Body of pancreas (tissue), 4 donors: Measurements from ENCODE around the gene C3orf52.

Source experiments
- CTCF ChIP-seq, 7 experiments: fragments of 450-650 bp in 4 of 7; fragments of 200-600 bp in 3 of 7; sonication (generic) in 3 of 7; IDR thresholded peaks; one replicate each; pipeline ENCODE4 v1.5.1; 2016 to 2019; ENCODE audit warnings: antibody characterized with exemption in 7 of 7
- POLR2A ChIP-seq, 3 donors: fragments of 450-650 bp; IDR thresholded peaks; one replicate each; pipeline ENCODE4 v1.6.1; 2016; ENCODE audit warnings: antibody characterized with exemption in 3 of 3, mild to moderate bottlenecking in 2 of 3

GRCh38 chr3:112167758-112168157 lies 81.6 kb downstream of the C3orf52 start:
- TF ChIP-seq CTCF (IDR thresholded peaks at IDR 0.05): no peak
- TF ChIP-seq POLR2A (IDR thresholded peaks at IDR 0.05): no peak
